NCI-H1694 treated with DMSO at 0.1 percent for 48 hours (cell line): ENCODE measurements around the gene TPP2.

Experiments
- DNase-seq: peaks from one replicate; lab custom pipeline; 2025; lab: John Stamatoyannopoulos, UW

The TPP2 gene

GRCh38 chr13:102597029-102597961, 509 bp downstream of the TPP2 start:
- DNase-seq: no peak

GRCh38 chr13:102598061-102598460, 1.3 kb downstream of the TPP2 start:
- DNase-seq: no peak

- no peak for DNase-seq
Measured at GRCh38 chr13:102599426-102600012, 2.7 kb downstream of the TPP2 start.

- no peak for DNase-seq
Measured at GRCh38 chr13:102606537-102607309, 9.9 kb downstream of the TPP2 start.

GRCh38 chr13:102608974-102609373, 12.2 kb downstream of the TPP2 start:
- no peak for DNase-seq

GRCh38 chr13:102609696-102610095, 12.9 kb downstream of the TPP2 start:
- DNase-seq: no peak

GRCh38 chr13:102610296-102610895, 13.6 kb downstream of the TPP2 start:
- no peak for DNase-seq

- DNase-seq: peak; percentile 15
Measured at GRCh38 chr13:102617697-102618350, 21.0 kb downstream of the TPP2 start.

GRCh38 chr13:102620516-102620915, 23.7 kb downstream of the TPP2 start:
- peak; percentile 80 for DNase-seq

GRCh38 chr13:102626928-102627327, 30.1 kb downstream of the TPP2 start:
- DNase-seq: no peak

GRCh38 chr13:102628559-102628958, 31.8 kb downstream of the TPP2 start:
- no peak for DNase-seq

- no peak for DNase-seq
Measured at GRCh38 chr13:102631198-102631597, 34.4 kb downstream of the TPP2 start.

GRCh38 chr13:102638741-102639140, 42.0 kb downstream of the TPP2 start:
- no peak for DNase-seq

GRCh38 chr13:102642029-102642428, 45.2 kb downstream of the TPP2 start:
- DNase-seq: no peak

GRCh38 chr13:102642475-102642874, 45.7 kb downstream of the TPP2 start:
- DNase-seq: peak; percentile 91

GRCh38 chr13:102643656-102644055, 46.9 kb downstream of the TPP2 start:
- DNase-seq: no peak

GRCh38 chr13:102645701-102646100, 48.9 kb downstream of the TPP2 start:
- DNase-seq: peak; percentile 44

- DNase-seq: no peak
Measured at GRCh38 chr13:102648046-102648445, 51.3 kb downstream of the TPP2 start.

- no peak for DNase-seq
Measured at GRCh38 chr13:102650444-102650843, 53.7 kb downstream of the TPP2 start.

GRCh38 chr13:102651392-102651791, 54.6 kb downstream of the TPP2 start:
- no peak for DNase-seq

GRCh38 chr13:102651892-102652291, 55.1 kb downstream of the TPP2 start:
- no peak for DNase-seq

GRCh38 chr13:102654756-102655155, 58.0 kb downstream of the TPP2 start:
- no peak for DNase-seq
